ENCODE results near the gene STK40.

Gene STK40

GRCh38 chr1:36327421-36328087 is 58.2 kb downstream of the STK40 start:
- DNase-seq (ENCODE audit: insufficient read length, low spot score) = no peak
- TF ChIP-seq POLR2AphosphoS5 (IDR thresholded peaks at IDR 0.05; ENCODE audit: low read depth, low read length) = no peak
- no peak for FAIRE-seq

GRCh38 chr1:36326499-36326898 is 59.2 kb downstream of the STK40 start:
- no peak for DNase-seq (ENCODE audit: insufficient read length, low spot score)
- no peak for TF ChIP-seq POLR2A (IDR thresholded peaks at IDR 0.05; ENCODE audit: low read depth, low read length)
- TF ChIP-seq POLR2AphosphoS5 (IDR thresholded peaks at IDR 0.05; ENCODE audit: low read depth, low read length) = no peak
- no peak for TF ChIP-seq POU2F2 (IDR thresholded peaks at IDR 0.05; ENCODE audit: low read depth, low read length)
- TF ChIP-seq PAX5 (IDR thresholded peaks at IDR 0.05; ENCODE audit: insufficient read depth, low read length, severe bottlenecking) = no peak
- no peak for TF ChIP-seq TAF1 (IDR thresholded peaks at IDR 0.05; ENCODE audit: low read depth, low read length)
- TF ChIP-seq SPI1 (IDR thresholded peaks at IDR 0.05; ENCODE audit: low read depth, low read length) = no peak
- peak; percentile 9 for FAIRE-seq

- no peak for TF ChIP-seq POLR2AphosphoS5 (IDR thresholded peaks at IDR 0.05; ENCODE audit: low read depth, low read length)
- no peak for TF ChIP-seq SPI1 (IDR thresholded peaks at IDR 0.05; ENCODE audit: low read depth, low read length)
- no peak for TF ChIP-seq TAF1 (IDR thresholded peaks at IDR 0.05; ENCODE audit: low read depth, low read length)
- no peak for TF ChIP-seq PAX5 (IDR thresholded peaks at IDR 0.05; ENCODE audit: insufficient read depth, low read length, severe bottlenecking)
- TF ChIP-seq POLR2A (IDR thresholded peaks at IDR 0.05; ENCODE audit: low read depth, low read length) = no peak
- no peak for TF ChIP-seq POU2F2 (IDR thresholded peaks at IDR 0.05; ENCODE audit: low read depth, low read length)
- no peak for FAIRE-seq
- DNase-seq (ENCODE audit: insufficient read length, low spot score) = no peak
These were observed 61.4 kb downstream of the STK40 start for GRCh38 chr1:36324353-36324703.

GRCh38 chr1:36323636-36324352 is 61.9 kb downstream of the STK40 start, which contains the start of gene EVA1B:
TSS of gene EVA1B (minus strand) at chr1:36323645. CDS start at chr1:36323037, 608 bp downstream.
- DNase-seq (ENCODE audit: insufficient read length, low spot score) (peak; percentile 71), FAIRE-seq (peak; percentile 85)
- TF ChIP-seq POU2F2 (IDR thresholded peaks at IDR 0.05; ENCODE audit: low read depth, low read length) (no peak), POLR2A (IDR thresholded peaks at IDR 0.05; ENCODE audit: low read depth, low read length) (no peak), SPI1 (IDR thresholded peaks at IDR 0.05; ENCODE audit: low read depth, low read length) (no peak), TAF1 (IDR thresholded peaks at IDR 0.05; ENCODE audit: low read depth, low read length) (no peak), PAX5 (IDR thresholded peaks at IDR 0.05; ENCODE audit: insufficient read depth, low read length, severe bottlenecking) (no peak), POLR2AphosphoS5 (IDR thresholded peaks at IDR 0.05; ENCODE audit: low read depth, low read length) (no peak)

GRCh38 chr1:36322786-36323635 is 62.7 kb downstream of the STK40 start:
- DNase-seq (ENCODE audit: insufficient read length, low spot score) (peak; percentile 53), FAIRE-seq (peak; percentile 90)
- TF ChIP-seq SPI1 (IDR thresholded peaks at IDR 0.05; ENCODE audit: low read depth, low read length) (no peak), POLR2A (IDR thresholded peaks at IDR 0.05; ENCODE audit: low read depth, low read length) (no peak), POLR2AphosphoS5 (IDR thresholded peaks at IDR 0.05; ENCODE audit: low read depth, low read length) (no peak), PAX5 (IDR thresholded peaks at IDR 0.05; ENCODE audit: insufficient read depth, low read length, severe bottlenecking) (no peak), POU2F2 (IDR thresholded peaks at IDR 0.05; ENCODE audit: low read depth, low read length) (no peak), TAF1 (IDR thresholded peaks at IDR 0.05; ENCODE audit: low read depth, low read length) (no peak)

GRCh38 chr1:36322041-36322785 is 63.5 kb downstream of the STK40 start:
- DNase-seq (ENCODE audit: insufficient read length, low spot score) (no peak), FAIRE-seq (no peak)
- no peak for TF ChIP-seq POU2F2 (IDR thresholded peaks at IDR 0.05; ENCODE audit: low read depth, low read length)
- TF ChIP-seq TAF1 (IDR thresholded peaks at IDR 0.05; ENCODE audit: low read depth, low read length) = no peak
- TF ChIP-seq POLR2AphosphoS5 (IDR thresholded peaks at IDR 0.05; ENCODE audit: low read depth, low read length) = no peak
- no peak for TF ChIP-seq POLR2A (IDR thresholded peaks at IDR 0.05; ENCODE audit: low read depth, low read length)
- no peak for TF ChIP-seq PAX5 (IDR thresholded peaks at IDR 0.05; ENCODE audit: insufficient read depth, low read length, severe bottlenecking)
- TF ChIP-seq SPI1 (IDR thresholded peaks at IDR 0.05; ENCODE audit: low read depth, low read length) = no peak

GRCh38 chr1:36321119-36321951 is 64.4 kb downstream of the STK40 start:
- DNase-seq (ENCODE audit: insufficient read length, low spot score) (no peak), FAIRE-seq (peak; percentile 72)
- TF ChIP-seq POU2F2 (IDR thresholded peaks at IDR 0.05; ENCODE audit: low read depth, low read length) (no peak), TAF1 (IDR thresholded peaks at IDR 0.05; ENCODE audit: low read depth, low read length) (no peak)

- no peak for DNase-seq (ENCODE audit: insufficient read length, low spot score)
- FAIRE-seq = no peak
- TF ChIP-seq PAX5 (IDR thresholded peaks at IDR 0.05; ENCODE audit: insufficient read depth, low read length, severe bottlenecking) = no peak
- TF ChIP-seq POLR2A (IDR thresholded peaks at IDR 0.05; ENCODE audit: low read depth, low read length) = no peak
- no peak for TF ChIP-seq SPI1 (IDR thresholded peaks at IDR 0.05; ENCODE audit: low read depth, low read length)
These were observed 65.0 kb downstream of the STK40 start for GRCh38 chr1:36320767-36321118.

Measured in GM12891 (cell line).